Aorta (tissue), 5 donors: Measurements from ENCODE around the gene VAT1. TPM values are rescaled to one million over a fixed set of nuclear protein-coding genes. Genes with fewer than 3 reads are reported as not detected.

Experiments used
- ATAC-seq: fragments of 200-7000 bp; cut with Tn5 transposase; one replicate; pipeline ENCODE4 v1.9.1; 2022; ENCODE audit warnings: moderate library complexity; ENCODE audit not compliant: low FRiP score
- DNase-seq, 2 donors: peaks; one replicate each; pipeline ENCODE4 v3.0.0-alpha.2; 2020
- H3K27ac ChIP-seq, 2 donors: one replicate each; pipeline ENCODE4 v1.5.1; 2013; ENCODE audit warnings: low read length in 2 of 2, mild to moderate bottlenecking in 2 of 2, moderate library complexity in 2 of 2, control low read depth in 1 of 2, inconsistent platforms in 1 of 2, low read depth in 1 of 2
- H3K27me3 ChIP-seq, 2 donors: one replicate each; pipeline ENCODE4 v1.6.1; 2013; ENCODE audit warnings: control low read depth in 1 of 2, low read length in 1 of 2, mild to moderate bottlenecking in 1 of 2, moderate library complexity in 1 of 2; ENCODE audit not compliant: insufficient read depth in 2 of 2, control insufficient read depth in 1 of 2
- H3K36me3 ChIP-seq, 2 donors: one replicate each; pipeline ENCODE4 v1.6.1; 2013; ENCODE audit warnings: control low read depth in 1 of 2, low read length in 1 of 2, mild to moderate bottlenecking in 1 of 2; ENCODE audit not compliant: insufficient read depth in 2 of 2, control insufficient read depth in 1 of 2
- H3K4me1 ChIP-seq, 2 donors: one replicate each; pipeline ENCODE4 v1.6.1; 2013; ENCODE audit warnings: low read length in 2 of 2, control low read depth in 1 of 2, mild to moderate bottlenecking in 1 of 2, moderate library complexity in 1 of 2; ENCODE audit not compliant: insufficient read depth in 2 of 2, control insufficient read depth in 1 of 2
- H3K4me3 ChIP-seq, 2 donors: one replicate each; pipeline ENCODE4 v1.5.1; 2013; ENCODE audit warnings: low read length in 2 of 2, control low read depth in 1 of 2, mild to moderate bottlenecking in 1 of 2
- H3K9me3 ChIP-seq: one replicate; pipeline ENCODE4 v1.6.1; 2013; ENCODE audit warnings: mild to moderate bottlenecking, low read length; ENCODE audit not compliant: control insufficient read depth
- WGBS, 2 donors: extraction: QIAGEN DNeasy Blood & Tissue Kit; methylation state at CpG; one replicate each; pipeline ENCODE4 v1.1.7; 2013; 5-methylcytosine and 5-hydroxymethylcytosine counted together
- intact Hi-C, 2 donors: fragments of 100-400 bp; cut with DNase I; formaldehyde crosslinking; loops; one replicate each; pipeline versions ENCODE4 v1.14.2 to v1.15.0; 2022
- polyA plus RNA-seq, 2 donors: library from polyadenylated mRNA; stranded (reverse); fragments of 200-250 nt; gene quantifications; one replicate each; pipeline ENCODE4 v1.2.3, GENCODE V29; 2013
- total RNA-seq, 2 donors: library from RNA; stranded (reverse); fragmentation: NEBNext Ultra II Directional; extraction: Animal tissue kit (Norgen Biotek cat#: 25700); gene quantifications; one replicate each; pipeline ENCODE4 v1.2.1, GENCODE V29; 2021
- donor health status: healthy with polysubstance abuse.
- donor health status: Bipolar disorder and iron deficiency.
- donor health status: DM: no; HTN: no; CAD: no.
- donor health status: DM: no; HTN: no; CAD: no.
- donor health status: DM: yes; HTN: yes; CAD: no.

Gene VAT1
- total and polyA plus RNA-seq, 4 donors, result 55.7 to 241 (median 115) TPM

DNA sequence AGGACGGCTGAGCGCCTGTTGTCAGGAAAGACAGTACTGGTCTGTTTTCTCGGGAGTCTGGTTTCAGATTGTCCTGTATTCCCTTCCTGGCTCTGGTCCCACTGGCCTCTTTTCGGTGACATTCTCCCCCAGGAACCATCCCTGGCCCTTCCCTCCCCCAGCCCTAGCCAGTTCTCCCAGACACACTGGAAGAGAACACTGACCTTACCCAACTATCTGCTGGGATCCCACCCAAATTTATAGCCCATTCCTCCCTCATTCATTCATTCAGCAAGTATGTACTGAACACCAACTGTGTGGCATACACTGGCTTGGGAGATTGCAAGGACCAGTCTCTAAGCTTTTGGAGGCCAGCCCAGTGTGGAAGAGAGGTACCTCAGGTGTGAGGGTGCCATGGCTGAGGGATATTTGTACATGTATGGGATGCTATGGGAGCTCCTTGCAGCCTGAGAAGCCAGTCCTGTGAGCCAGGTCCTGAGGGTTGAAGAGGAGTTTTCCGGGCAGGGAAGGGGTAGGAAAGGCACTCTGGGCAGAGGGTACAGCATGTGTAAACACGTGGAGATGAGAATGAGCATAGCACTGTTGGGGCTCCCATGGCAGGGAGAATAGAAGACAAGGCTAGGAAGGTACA, 8.1 kb upstream of the VAT1 start:
- ATAC-seq, result no peak
- no peak for DNase-seq
- no peaks in the 10 kb centered on the region for H3K4me1 ChIP-seq
- H3K36me3 ChIP-seq, result no peaks in the 10 kb centered on the region
- no peak overlapping the region for H3K27ac ChIP-seq
- no peaks in the 10 kb centered on the region for H3K9me3 ChIP-seq
- intact Hi-C loops, result no loop called here
- H3K4me3 ChIP-seq, result no peak overlapping the region
- 66 to 73% methylated on average over 6 of the region's 6 CpGs for WGBS, 2 donors
- H3K27me3 ChIP-seq, result no peaks in the 10 kb centered on the region

DNA sequence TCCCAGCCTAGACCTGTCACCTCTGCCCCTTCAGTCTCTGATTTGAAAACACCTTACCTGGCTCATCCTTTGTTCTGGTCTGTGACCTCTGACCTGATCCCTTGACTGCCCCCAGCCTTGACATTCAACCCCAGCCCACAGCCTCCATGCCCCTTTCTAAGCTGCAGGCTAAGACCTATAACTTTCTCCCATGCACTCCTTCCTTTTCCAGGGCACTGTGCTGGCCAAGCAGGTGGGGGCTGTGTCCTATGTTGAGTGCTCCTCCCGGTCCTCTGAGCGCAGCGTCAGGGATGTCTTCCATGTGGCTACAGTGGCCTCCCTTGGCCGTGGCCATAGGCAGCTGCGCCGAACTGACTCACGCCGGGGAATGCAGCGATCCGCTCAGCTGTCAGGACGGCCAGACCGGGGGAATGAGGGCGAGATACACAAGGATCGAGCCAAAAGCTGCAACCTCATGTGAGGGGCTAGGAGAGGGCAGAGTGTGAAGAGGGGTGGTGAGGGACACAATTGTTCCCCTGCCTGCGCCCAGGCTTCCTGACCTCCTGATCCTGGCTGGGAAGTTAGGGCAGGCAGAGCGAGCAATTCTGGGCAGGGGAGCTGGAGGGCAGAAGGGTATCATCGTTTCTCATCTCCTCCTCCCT, 6.2 kb upstream of the VAT1 start:
- ATAC-seq (no peak), DNase-seq (no peak)
- intact Hi-C loops, result loop anchor here (5.0 kb wide), 3 partner anchors 59 to 99 kb away; partner anchors contain the start of gene BRCA1 (in 1 of the 2)
- Histone ChIP-seq H3K4me3 (no peak overlapping the region), H3K36me3 (no peaks in the 10 kb centered on the region), H3K9me3 (no peaks in the 10 kb centered on the region), H3K27ac (no peak overlapping the region), H3K27me3 (no peaks in the 10 kb centered on the region), H3K4me1 (no peaks in the 10 kb centered on the region)
- 86 to 87% methylated on average over 17 of the region's 17 CpGs for WGBS, 2 donors

DNA sequence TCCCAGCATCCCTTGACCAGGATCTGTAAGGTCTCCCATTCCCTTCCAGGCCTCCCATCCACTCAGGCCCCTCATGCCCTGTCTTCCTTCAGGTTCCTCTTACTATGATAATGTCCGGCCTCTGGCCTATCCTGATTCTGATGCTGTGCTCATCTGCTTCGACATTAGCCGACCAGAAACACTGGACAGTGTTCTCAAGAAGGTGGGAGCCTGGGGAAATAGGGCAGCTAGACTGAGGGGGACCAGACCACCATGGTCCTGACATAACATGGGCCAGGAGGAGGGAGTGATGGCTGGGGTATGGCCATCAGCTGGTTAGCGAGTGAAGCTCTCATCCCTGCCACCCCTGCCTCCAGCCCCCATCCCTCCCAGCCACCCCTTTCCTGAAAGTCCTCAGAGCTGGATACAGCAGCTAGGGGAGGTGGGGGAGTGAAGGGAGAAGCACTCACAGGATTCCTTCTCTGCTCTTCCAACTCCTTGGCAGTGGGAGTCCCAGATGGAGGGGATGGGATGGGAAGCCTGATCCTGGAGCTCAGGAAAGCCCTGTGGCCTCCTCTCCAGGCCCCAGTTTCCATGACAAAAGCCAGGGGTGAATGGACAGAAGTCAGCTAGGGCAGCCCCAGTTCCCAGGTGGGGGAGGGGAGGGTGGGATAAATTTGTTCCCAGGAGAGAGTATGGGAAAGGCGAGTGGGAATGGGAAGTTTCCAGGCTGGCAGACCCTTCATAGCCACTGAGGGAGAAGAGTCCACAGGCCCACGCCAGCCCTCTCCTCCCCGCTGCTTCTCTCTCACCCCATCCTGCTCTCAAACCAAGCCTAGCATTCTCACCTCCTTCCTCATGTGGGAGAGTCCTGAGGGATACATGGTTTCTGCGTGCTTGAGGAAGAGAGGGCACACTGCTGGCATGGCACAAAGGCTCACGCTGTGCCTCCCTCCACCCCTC, 5.2 kb upstream of the VAT1 start:
- ATAC-seq (no peak), DNase-seq (peak in 1 of 2 donors; percentile 21)
- no peaks in the 10 kb centered on the region for H3K4me1 ChIP-seq
- WGBS, 2 donors, result 82 to 83% methylated on average over 9 of the region's 9 CpGs
- intact Hi-C loops, result loop anchor here (5.0 kb wide), 3 partner anchors 60 to 100 kb away; partner anchors contain the start of gene BRCA1 (in 1 of the 2)
- H3K4me3 ChIP-seq, result no peak overlapping the region
- H3K27ac ChIP-seq, result no peak overlapping the region
- H3K9me3 ChIP-seq, result no peaks in the 10 kb centered on the region
- no peaks in the 10 kb centered on the region for H3K36me3 ChIP-seq
- H3K27me3 ChIP-seq, result no peaks in the 10 kb centered on the region

DNA sequence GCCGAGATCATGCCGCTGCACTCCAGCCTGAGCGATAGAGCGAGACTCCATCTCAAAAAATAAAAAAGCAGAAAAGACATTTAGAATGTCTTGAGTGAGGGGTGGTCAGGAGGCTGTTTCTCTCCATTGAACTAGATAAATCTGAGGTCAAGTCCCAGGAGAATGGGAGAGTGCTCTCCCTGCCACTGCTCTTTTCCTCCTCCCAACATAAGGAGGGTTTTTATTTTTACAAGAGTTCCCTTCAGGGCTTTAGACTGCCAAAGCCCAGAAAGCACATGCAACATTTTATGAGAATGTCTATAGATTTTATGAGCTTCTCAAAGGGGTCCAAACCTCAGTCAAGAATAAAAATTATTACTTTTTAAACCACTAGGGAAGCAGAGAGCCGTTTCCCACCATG, 4.4 kb upstream of the VAT1 start:
- no peaks in the 10 kb centered on the region for H3K36me3 ChIP-seq
- H3K4me3 ChIP-seq, result no peak overlapping the region
- ATAC-seq, result no peak
- H3K4me1 ChIP-seq, result no peaks in the 10 kb centered on the region
- H3K27ac ChIP-seq, result no peak overlapping the region
- intact Hi-C loops, result loop anchor here (5.0 kb wide), 3 partner anchors 61 to 101 kb away; partner anchors contain the start of gene BRCA1 (in 1 of the 2)
- 72 to 74% methylated on average over 5 of the region's 5 CpGs for WGBS, 2 donors
- no peaks in the 10 kb centered on the region for H3K27me3 ChIP-seq
- no peak for DNase-seq
- H3K9me3 ChIP-seq, result no peaks in the 10 kb centered on the region

DNA sequence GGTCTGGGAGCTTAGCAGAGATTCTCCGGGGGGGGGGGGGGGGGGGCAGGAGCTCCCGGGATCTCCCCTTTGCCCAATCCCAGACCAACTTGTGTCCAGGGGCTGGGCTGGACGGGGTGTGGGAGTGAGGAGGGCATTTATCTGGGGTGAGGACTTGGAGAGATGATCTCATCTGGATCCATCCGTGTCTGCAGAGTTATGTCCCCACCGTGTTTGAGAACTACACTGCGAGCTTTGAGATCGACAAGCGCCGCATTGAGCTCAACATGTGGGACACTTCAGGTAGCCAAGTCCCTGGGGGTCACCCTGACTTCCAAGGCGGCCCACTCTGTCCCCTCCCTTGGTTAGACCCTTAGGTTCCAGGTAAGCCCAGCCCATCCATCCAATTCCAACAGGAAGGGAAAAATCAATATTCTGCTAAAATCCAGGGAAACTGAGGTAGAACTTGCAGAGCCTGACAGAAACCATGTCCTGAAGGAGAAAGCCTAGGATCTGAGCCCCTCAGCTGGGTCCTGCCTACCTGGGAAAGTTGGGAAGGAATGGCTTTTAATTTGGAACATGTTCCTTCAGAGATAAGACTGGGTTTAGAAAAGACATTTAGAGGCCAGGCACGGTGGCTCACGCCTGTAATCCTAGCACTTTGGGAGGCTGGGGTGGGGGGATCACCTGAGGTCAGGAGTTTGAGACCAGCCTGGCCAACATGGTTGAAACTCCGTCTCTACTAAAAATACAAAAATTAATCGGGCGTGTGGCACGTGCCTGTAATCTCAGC, 3.8 kb upstream of the VAT1 start:
- Histone ChIP-seq H3K27ac (no peak overlapping the region), H3K4me1 (no peaks in the 10 kb centered on the region), H3K4me3 (no peak overlapping the region), H3K9me3 (no peaks in the 10 kb centered on the region), H3K36me3 (no peaks in the 10 kb centered on the region), H3K27me3 (no peaks in the 10 kb centered on the region)
- intact Hi-C loops, result loop anchor here (2.0 to 5.0 kb wide), 4 partner anchors 61 to 101 kb away; partner anchors contain the start of gene BRCA1 (in 2 of the 2)
- DNase-seq, result peak in 1 of 2 donors; percentile 42
- WGBS, 2 donors, result 53 to 55% methylated on average over 14 to 16 of the region's 16 CpGs
- no peak for ATAC-seq

DNA sequence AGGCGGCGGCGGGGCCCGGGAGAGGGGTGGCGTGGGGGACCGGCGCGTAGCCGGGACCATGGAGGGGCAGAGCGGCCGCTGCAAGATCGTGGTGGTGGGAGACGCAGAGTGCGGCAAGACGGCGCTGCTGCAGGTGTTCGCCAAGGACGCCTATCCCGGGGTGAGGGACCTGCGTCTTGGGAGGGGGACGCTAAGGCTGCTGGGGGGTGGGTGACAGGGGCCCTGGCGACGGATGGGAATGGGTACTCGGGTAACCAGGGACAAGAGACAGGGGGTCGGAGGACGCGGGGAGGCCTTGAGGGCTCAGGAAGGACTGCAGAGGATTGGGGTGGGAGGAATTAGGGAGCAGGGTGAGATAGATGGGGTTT, 3.1 kb upstream of the VAT1 start:
- Histone ChIP-seq H3K9me3 (no peaks in the 10 kb centered on the region), H3K27ac (peak overlapping the region in 1 of 2 donors; percentile 21), H3K4me1 (no peaks in the 10 kb centered on the region), H3K4me3 (peak overlapping the region; percentile 49 to 76), H3K27me3 (no peaks in the 10 kb centered on the region), H3K36me3 (no peaks in the 10 kb centered on the region)
- peak in 1 of 2 donors; percentile 58 for DNase-seq
- 1 to 3% methylated on average over 25 to 27 of the region's 27 CpGs for WGBS, 2 donors
- intact Hi-C loops, result loop anchor here (2.0 to 5.0 kb wide), 4 partner anchors 62 to 102 kb away; partner anchors contain the start of gene BRCA1 (in 2 of the 2)
- no peak for ATAC-seq

DNA sequence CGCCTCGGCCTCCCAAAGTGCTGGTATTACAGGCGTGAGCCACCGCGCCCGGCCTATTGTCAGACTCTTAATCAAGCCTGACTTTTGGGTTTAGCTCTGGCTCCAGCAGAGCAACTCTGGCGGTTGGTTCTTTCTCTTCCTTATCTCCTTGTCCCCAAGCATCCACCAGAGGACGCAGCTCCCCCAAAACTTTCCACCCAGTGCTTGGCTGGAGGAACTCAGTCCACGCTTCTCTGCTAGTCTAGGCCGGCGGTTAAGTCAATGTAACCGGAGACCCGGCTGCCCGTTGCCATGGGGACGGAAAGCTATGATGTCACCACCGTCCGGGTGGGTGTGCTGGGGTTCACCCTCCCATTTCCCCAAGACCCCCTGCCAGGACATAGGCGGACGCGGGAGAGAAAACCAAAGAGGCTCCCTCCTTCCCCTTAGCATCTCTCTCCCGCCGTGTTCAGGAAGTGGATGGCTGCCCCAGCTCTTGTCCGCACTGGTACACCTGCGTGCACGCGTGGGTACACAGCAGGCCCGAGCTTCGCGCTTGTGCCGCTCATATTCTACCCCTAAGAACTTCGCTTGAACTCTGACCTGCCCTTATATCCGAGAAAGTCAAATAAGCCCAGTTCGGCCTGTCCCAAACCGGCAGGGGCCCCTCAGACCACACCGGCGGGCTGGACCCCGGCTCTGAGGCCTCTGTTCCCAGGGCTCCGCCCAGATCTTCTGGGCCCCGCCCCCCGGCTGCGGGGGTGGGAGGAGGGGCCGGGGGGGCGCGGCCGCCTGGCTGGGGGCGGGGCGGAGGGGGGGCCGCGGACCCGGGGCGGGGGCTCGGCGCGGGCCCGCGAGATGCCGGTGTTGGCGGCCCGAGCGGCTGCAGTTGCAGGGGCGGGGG, 2.5 kb upstream of the VAT1 start, which contains the start of gene RND2:
TSS of gene RND2 (plus strand) at position 825 of the 883 bp plus-strand sequence. CDS start 117 bp downstream, outside the sequence.
- WGBS, 2 donors, result 0 to 1% methylated on average over 52 to 61 of the region's 61 CpGs
- peak; percentile 94 to 96 for DNase-seq
- peak; percentile 82 for ATAC-seq
- Histone ChIP-seq H3K27me3 (no peaks in the 10 kb centered on the region), H3K4me3 (peak within 1 kb of the TSS; percentile 49 to 76), H3K27ac (peak within 1 kb of the TSS in 1 of 2 donors; percentile 61), H3K9me3 (no peaks in the 10 kb centered on the region), H3K36me3 (no peaks in the 10 kb centered on the region), H3K4me1 (no peaks in the 10 kb centered on the region)
- intact Hi-C loops, result loop anchor here (2.0 to 5.0 kb wide), 6 partner anchors 63 to 188 kb away; partner anchors contain the start of genes BRCA1 (in 2 of the 2), NBR1 (in 1 of the 2) and TMEM106A (in 1 of the 2)
